OCI-LY1 (cell line): Measurements from ENCODE around the gene GNAI1.

Experiments used
- EZH2 ChIP-seq: fragments of 200-600 bp; sonication (generic), shearing (Covaris generic); IDR thresholded peaks from 2 replicates; pipeline ENCODE4 v1.8.0; 2017; ENCODE audit warnings: borderline replicate concordance, mixed run types, mild to moderate bottlenecking, antibody characterized with exemption, low read length, moderate library complexity, mixed read lengths
- TF ChIP-seq, protein P1 (sequence below): fragments of 200-600 bp; sonication (generic), shearing (Covaris generic); IDR thresholded peaks from 2 replicates; pipeline ENCODE4 v1.5.1; 2017; ENCODE audit warnings: mild to moderate bottlenecking, antibody characterized with exemption, low read length, moderate library complexity, mixed read lengths

DNA sequence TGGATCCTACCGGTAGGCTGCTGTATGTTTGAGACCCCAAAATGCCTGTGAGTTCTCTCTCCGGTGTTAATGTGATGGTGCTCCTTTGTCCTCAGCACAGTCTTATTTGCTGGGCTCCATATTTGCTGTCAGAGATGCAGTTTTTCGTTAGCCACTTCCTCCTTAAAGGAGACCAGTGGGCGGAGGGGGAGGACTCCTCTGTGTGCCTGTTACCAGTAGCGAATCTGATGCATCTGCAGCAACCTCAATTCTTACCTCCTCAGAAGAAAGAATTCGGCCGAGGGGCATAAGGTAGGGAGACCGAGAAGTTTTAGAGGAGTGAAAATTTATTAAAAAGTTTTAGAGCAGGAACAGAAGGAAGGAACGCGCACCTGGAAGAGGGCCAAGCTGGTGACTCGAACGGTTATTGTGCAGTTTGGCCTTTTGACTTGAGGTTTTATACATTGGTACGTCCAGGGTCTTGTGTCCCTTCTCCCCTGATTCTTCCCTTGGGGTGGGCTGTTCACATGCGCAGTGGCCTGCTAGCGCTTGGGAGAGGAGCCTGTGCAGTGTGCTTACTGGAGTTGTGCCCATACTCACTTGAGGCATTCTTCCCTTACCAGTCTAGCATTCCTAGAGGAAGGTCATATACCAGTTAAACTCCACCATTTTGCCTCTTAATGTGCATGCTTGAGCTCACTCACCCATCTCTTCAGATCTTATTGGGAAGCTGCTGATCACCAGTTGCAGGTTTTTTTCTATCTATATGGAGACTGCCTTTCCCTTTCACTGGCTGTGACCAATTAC lies 49.5 kb downstream of the GNAI1 start:
- TF ChIP-seq, protein P1, sequence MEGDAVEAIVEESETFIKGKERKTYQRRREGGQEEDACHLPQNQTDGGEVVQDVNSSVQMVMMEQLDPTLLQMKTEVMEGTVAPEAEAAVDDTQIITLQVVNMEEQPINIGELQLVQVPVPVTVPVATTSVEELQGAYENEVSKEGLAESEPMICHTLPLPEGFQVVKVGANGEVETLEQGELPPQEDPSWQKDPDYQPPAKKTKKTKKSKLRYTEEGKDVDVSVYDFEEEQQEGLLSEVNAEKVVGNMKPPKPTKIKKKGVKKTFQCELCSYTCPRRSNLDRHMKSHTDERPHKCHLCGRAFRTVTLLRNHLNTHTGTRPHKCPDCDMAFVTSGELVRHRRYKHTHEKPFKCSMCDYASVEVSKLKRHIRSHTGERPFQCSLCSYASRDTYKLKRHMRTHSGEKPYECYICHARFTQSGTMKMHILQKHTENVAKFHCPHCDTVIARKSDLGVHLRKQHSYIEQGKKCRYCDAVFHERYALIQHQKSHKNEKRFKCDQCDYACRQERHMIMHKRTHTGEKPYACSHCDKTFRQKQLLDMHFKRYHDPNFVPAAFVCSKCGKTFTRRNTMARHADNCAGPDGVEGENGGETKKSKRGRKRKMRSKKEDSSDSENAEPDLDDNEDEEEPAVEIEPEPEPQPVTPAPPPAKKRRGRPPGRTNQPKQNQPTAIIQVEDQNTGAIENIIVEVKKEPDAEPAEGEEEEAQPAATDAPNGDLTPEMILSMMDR = no peak
- no peak for TF ChIP-seq EZH2
